Vagina (tissue), 2 donors: ENCODE measurements around the gene TWNK. TPM values are rescaled to one million over a fixed set of nuclear protein-coding genes. Genes with fewer than 3 reads are reported as not detected.

Source experiments
- DNase-seq, 2 donors: peaks; one replicate each; pipeline ENCODE4 v3.0.0-alpha.2; 2017; ENCODE audit errors: extremely low spot score in 2 of 2
- H3K27ac ChIP-seq: fragments of 200-600 bp; sonication (generic); one replicate; pipeline ENCODE4 v1.5.1; 2019
- H3K27me3 ChIP-seq: fragments of 200-600 bp; sonication (generic); one replicate; pipeline ENCODE4 v1.5.1; 2019
- H3K36me3 ChIP-seq, 2 donors: fragments of 200-600 bp; sonication (generic); one replicate each; pipeline ENCODE4 v1.5.1; 2017 to 2019
- H3K4me1 ChIP-seq: fragments of 200-600 bp; sonication (generic); one replicate; pipeline ENCODE4 v1.5.1; 2019
- H3K4me3 ChIP-seq, 2 donors: fragments of 200-600 bp; sonication (generic); 1 replicate in 1 of 2; 2 replicates in 1 of 2; pipeline ENCODE4 v1.5.1; 2016 to 2019
- H3K9me3 ChIP-seq: fragments of 200-600 bp; sonication (generic); one replicate; pipeline ENCODE4 v1.5.1; 2019
- CTCF ChIP-seq, 3 experiments: fragments of 450-650 bp in 2 of 3; fragments of 200-600 bp in 1 of 3; sonication (generic) in 1 of 3; IDR thresholded peaks; one replicate each; pipeline ENCODE4 v1.5.1; 2017 to 2019; ENCODE audit warnings: antibody characterized with exemption in 3 of 3, mild to moderate bottlenecking in 2 of 3, moderate library complexity in 2 of 3
- POLR2A ChIP-seq, 2 donors: fragments of 450-650 bp; IDR thresholded peaks; one replicate each; pipeline ENCODE4 v1.6.1; 2017; ENCODE audit warnings: antibody characterized with exemption in 2 of 2, mild to moderate bottlenecking in 2 of 2, moderate library complexity in 2 of 2
- POLR2AphosphoS5 ChIP-seq, 2 donors: sonication (generic); formaldehyde crosslinking; IDR thresholded peaks; one replicate each; pipeline ENCODE4 v1.9.0; 2017; ENCODE audit warnings: antibody characterized with exemption in 2 of 2, mild to moderate bottlenecking in 2 of 2, low read depth in 1 of 2; ENCODE audit not compliant: insufficient read depth in 1 of 2
- intact Hi-C: fragments of 100-400 bp; cut with DNase I; formaldehyde crosslinking; loops from one replicate; pipeline ENCODE4 v1.15.1; 2023
- total RNA-seq: library from RNA; depleted of rRNA; stranded (reverse); fragments of >200 nt; gene quantifications from one replicate; pipeline ENCODE4 v1.2.3, GENCODE V29; 2016

TWNK gene
- total RNA-seq, 1 donor from 2014 or later = 5.2 TPM

GRCh38 chr10:101022967-101023705 lies 35.8 kb downstream of the TWNK start:
- TF ChIP-seq POLR2AphosphoS5 (IDR thresholded peaks at IDR 0.05; ENCODE audit: insufficient read depth in 1 of 2, low read depth in 1 of 2) = no peak
- TF ChIP-seq POLR2A (IDR thresholded peaks at IDR 0.05) = no peak
- TF ChIP-seq CTCF (IDR thresholded peaks at IDR 0.05) = no peak

GRCh38 chr10:101027106-101027720 lies 39.9 kb downstream of the TWNK start:
- Histone ChIP-seq H3K27me3 (no peaks in the 10 kb centered on the region), H3K9me3 (no peaks in the 10 kb centered on the region), H3K36me3 (no peaks in the 10 kb centered on the region), H3K27ac (no peak overlapping the region), H3K4me3 (no peak overlapping the region), H3K4me1 (peaks cover 18% of the 10 kb centered on the region)
- intact Hi-C loops = no loop called here
- TF ChIP-seq POLR2A (IDR thresholded peaks at IDR 0.05) (no peak), POLR2AphosphoS5 (IDR thresholded peaks at IDR 0.05; ENCODE audit: insufficient read depth in 1 of 2, low read depth in 1 of 2) (no peak), CTCF (IDR thresholded peaks at IDR 0.05) (no peak)
- no peak for DNase-seq

More at GRCh38 chr10:101022967-101023705, 35.8 kb downstream of the TWNK start:
- H3K4me3 ChIP-seq = no peak overlapping the region
- no peaks in the 10 kb centered on the region for H3K9me3 ChIP-seq
- peaks cover 7% of the 10 kb centered on the region for H3K4me1 ChIP-seq
- no peak for DNase-seq
- intact Hi-C loops = no loop called here
- no peaks in the 10 kb centered on the region for H3K27me3 ChIP-seq
- H3K36me3 ChIP-seq = no peaks in the 10 kb centered on the region
- H3K27ac ChIP-seq = no peak overlapping the region

GRCh38 chr10:101028446-101029337 lies 41.3 kb downstream of the TWNK start:
- intact Hi-C loops = no loop called here

GRCh38 chr10:101029520-101030295 lies 42.4 kb downstream of the TWNK start:
- Histone ChIP-seq H3K36me3 (peaks cover 0 to 4% of the 10 kb centered on the region in 2 donors), H3K27me3 (no peaks in the 10 kb centered on the region), H3K4me3 (no peak overlapping the region), H3K9me3 (no peaks in the 10 kb centered on the region), H3K27ac (peak overlapping the region; percentile 2), H3K4me1 (peaks cover 43% of the 10 kb centered on the region)
- intact Hi-C loops = no loop called here
- no peak for DNase-seq
- TF ChIP-seq POLR2AphosphoS5 (IDR thresholded peaks at IDR 0.05; ENCODE audit: insufficient read depth in 1 of 2, low read depth in 1 of 2) (no peak), POLR2A (IDR thresholded peaks at IDR 0.05) (no peak), CTCF (IDR thresholded peaks at IDR 0.05) (no peak)

More at GRCh38 chr10:101028446-101029337, 41.3 kb downstream of the TWNK start:
- Histone ChIP-seq H3K36me3 (no peaks in the 10 kb centered on the region), H3K9me3 (no peaks in the 10 kb centered on the region), H3K27ac (peak overlapping the region; percentile 2), H3K4me1 (peaks cover 32% of the 10 kb centered on the region), H3K4me3 (no peak overlapping the region), H3K27me3 (no peaks in the 10 kb centered on the region)
- DNase-seq = no peak
- TF ChIP-seq POLR2AphosphoS5 (IDR thresholded peaks at IDR 0.05; ENCODE audit: insufficient read depth in 1 of 2, low read depth in 1 of 2) (no peak), CTCF (IDR thresholded peaks at IDR 0.05) (no peak), POLR2A (IDR thresholded peaks at IDR 0.05) (no peak)
